Fibroblast of the aortic adventitia (primary cell): ENCODE results near the gene RNF32. TPM values are rescaled to one million over a fixed set of nuclear protein-coding genes. Genes with fewer than 3 reads are reported as not detected.
A peak's percentile ranks its signal among the peaks of the same experiment; 100 is the strongest.

Source experiments
- DNase-seq: peaks from one replicate; pipeline ENCODE4 v3.0.0-alpha.2; 2010; ENCODE audit warnings: low read depth
- H3K4me3 ChIP-seq: 2 replicates; pipeline ENCODE4 v1.5.1; 2011; ENCODE audit warnings: low read depth, mild to moderate bottlenecking, control low read depth, low read length, moderate library complexity
- total RNA-seq: library from RNA; depleted of rRNA; stranded (reverse); fragments of >200 nt; gene quantifications from 2 replicates; pipeline ENCODE4 v1.2.3, GENCODE V29; 2012; ENCODE audit warnings: low replicate concordance
- TF ChIP-seq, protein P1 (sequence below): IDR thresholded peaks from 2 replicates; pipeline ENCODE4 v1.5.1; 2011; ENCODE audit warnings: mild to moderate bottlenecking, low read length, control low read depth, inconsistent platforms; ENCODE audit not compliant: insufficient read depth

RNF32 gene
- total RNA-seq, 1 donor: 0.54 TPM

DNA sequence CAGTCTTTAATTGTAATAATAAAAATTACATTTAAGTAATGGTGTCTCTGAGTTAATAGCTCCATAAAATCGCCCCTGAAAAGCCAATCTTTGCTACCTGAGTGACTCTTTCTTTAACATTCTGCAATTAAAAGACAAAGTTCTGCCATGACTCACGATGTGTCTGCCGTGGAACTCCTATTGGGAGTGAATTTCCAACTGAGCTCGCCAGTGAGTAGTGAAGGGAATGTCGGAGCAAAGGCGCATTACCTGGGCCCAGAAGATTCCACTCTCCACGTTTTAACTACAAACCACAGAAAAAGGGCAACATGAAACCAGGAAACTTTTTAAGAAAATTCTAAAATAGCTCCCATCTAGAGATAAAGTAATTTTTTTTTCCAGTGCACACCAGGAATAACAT, 36.9 kb upstream of the RNF32 start:
- no peak for DNase-seq
- TF ChIP-seq, protein P1, sequence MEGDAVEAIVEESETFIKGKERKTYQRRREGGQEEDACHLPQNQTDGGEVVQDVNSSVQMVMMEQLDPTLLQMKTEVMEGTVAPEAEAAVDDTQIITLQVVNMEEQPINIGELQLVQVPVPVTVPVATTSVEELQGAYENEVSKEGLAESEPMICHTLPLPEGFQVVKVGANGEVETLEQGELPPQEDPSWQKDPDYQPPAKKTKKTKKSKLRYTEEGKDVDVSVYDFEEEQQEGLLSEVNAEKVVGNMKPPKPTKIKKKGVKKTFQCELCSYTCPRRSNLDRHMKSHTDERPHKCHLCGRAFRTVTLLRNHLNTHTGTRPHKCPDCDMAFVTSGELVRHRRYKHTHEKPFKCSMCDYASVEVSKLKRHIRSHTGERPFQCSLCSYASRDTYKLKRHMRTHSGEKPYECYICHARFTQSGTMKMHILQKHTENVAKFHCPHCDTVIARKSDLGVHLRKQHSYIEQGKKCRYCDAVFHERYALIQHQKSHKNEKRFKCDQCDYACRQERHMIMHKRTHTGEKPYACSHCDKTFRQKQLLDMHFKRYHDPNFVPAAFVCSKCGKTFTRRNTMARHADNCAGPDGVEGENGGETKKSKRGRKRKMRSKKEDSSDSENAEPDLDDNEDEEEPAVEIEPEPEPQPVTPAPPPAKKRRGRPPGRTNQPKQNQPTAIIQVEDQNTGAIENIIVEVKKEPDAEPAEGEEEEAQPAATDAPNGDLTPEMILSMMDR: no peak
- no peak overlapping the region for H3K4me3 ChIP-seq

DNA sequence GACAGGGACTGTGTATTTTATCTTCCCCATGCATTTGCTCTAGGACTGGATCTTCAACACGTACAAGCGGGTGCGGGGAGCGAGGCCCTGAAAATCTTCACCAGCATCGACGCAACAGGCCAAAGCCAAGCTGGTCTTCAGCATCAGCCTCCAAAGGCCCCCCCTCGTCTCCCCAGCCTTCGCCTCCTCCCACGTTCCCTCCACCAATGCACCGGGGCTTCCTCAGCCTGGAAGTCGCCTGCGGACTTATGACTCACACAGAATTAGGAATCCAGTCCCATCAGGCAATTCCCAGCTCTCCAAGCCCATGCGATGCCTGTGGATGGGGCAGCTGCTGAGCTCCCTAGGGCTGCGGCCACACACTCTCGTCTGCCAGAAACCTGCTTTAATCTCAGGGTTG, 36.3 kb upstream of the RNF32 start:
- TF ChIP-seq, protein P1: no peak
- no peak overlapping the region for H3K4me3 ChIP-seq
- no peak for DNase-seq

DNA sequence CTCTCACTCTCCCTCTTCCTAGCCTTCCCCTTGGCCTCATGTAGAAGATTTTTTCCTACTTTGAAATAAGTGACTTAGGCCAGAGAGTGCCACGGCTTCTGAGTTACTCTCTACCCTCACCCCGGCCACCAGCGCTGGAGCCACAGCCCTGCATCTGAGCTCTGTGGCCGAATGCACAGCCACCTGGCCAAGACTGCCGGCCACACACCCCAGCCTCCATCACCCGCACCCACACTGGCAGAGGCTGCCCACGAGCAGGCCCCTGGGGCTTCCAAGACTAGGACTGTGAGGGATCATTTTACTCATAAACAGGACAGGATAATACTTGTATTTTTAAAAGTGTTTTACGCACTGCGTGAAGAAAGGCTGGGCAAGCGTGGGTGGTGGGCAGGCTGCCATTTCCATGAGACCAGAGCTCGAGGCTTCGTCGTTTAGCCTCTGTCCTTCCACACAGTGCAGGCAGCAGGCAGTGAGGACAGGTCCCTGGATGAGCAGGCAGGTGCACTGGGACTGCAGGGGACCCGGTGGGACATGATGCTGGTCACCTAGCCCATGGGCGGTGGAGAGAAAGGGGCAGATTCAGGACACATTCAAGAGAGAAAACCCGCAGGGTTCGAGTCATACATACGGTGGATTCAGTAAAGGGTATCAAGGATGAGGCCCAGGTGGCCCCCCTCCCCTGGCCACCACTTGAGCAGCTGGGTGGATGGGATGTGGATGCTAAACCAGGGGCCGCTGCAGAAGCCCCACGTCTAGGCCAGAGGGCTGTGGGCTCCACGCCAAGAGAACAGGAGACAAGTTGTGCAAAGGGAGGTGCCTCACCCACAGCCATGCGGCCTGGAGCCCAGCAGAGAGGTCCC, 35.5 kb upstream of the RNF32 start:
- DNase-seq: no peak
- TF ChIP-seq, protein P1: no peak
- no peak overlapping the region for H3K4me3 ChIP-seq

- H3K4me3 ChIP-seq: no peak overlapping the region
- TF ChIP-seq, protein P1: no peak
- no peak for DNase-seq
Observed at GRCh38 chr7:156606135-156606534, 34.4 kb upstream of the RNF32 start.

DNA sequence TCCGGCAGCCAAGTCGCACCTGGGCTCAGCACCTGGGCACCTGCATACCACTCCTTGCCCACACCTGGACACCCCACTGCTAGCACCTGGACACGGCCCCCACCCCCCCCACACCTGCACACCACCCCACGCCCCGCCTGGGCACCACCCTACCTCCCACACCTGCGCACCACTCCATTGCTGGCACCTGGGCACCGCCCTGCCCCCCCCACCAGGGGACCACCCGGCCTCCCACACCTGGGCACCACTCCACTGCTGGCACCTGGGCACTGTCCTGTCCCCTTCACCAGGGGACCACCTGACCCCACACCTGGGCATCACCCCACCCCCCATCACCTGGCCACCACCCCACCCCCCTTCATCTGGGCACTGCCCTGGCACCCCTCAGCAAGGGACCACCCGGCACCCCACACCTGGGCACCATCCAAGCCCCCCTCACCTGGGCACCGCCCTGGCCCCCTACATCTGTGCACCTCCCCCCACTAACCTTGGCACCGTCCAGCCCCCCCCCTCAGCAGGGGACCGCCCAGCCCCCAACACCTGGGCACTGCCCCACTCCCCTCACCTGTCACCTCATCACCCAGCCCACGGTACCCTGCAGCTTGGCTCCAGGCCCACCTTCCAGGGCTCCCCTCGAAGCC, 33.8 kb upstream of the RNF32 start:
- no peak overlapping the region for H3K4me3 ChIP-seq
- TF ChIP-seq, protein P1: no peak
- no peak for DNase-seq

DNA sequence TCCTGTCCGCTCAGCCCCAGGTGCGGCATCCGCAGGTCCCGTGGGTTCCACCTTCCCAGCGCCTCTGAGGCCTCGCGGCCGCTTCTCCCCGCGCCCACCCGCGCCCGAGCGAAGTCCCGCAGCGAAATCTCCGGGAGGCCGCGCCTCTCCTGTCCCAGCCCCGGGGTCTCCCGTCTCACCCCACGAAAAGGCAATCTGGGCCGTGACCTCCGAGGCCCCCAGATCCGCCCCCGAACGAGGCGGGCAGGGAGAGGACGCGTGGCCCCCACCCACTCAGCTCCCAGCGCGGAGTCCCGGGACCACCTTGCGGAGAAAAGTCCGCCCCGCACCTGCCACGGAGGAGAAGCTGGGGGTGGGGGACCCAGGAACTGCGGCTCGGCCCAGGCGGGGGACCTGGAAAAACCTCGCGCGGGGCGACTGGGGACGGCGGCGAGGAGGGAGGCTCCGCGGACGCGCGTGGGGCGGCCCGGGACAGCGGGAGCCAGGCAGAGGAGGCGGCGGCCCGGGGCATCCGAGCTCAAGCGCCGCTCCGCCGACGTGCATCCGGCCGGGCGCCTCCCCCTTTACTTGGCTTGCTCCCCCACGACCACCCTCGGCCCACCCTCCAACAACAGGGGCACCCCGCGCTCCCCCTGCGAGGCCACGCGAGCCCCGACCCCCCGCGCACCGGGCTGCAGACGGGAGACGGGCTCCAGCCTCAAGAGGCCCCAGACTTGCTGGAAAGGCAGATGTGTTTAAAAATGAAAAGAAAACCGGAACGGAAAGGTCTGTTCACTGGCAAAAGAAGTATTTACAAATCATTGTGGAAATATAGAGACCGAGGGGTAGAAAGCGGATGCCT, 33.0 kb upstream of the RNF32 start:
- peak; percentile 11 for DNase-seq
- peak overlapping the region; percentile 42 for H3K4me3 ChIP-seq
- TF ChIP-seq, protein P1: no peak
